ENCODE data around the gene EBPL. TPM values are rescaled to one million over a fixed set of nuclear protein-coding genes. Genes with fewer than 3 reads are reported as not detected.

The EBPL gene
- total RNA-seq, 1 donor from 2014 or later: 42.7 TPM

DNA sequence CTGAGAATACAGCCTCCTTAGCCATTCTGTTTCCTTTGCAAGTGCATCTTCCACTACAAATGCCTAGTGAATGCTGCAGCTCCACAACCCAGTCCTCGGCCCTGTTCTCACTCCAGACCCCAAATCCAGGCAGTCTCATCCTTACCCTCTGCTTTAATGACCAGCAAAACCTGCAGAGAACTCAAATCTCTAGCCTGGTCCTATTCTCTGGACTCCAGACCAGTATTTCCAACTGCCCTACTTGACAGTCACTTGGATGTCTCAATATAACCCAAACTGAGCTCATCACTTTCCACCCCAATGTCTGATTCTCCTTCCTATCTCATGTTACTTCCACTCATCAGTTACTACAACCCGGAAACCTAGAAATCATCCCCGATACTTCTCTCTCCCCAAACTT, 2.6 kb upstream of the EBPL start:
- Mint-ChIP-seq H3K27me3 (ENCODE audit: low read depth) (no peaks in the 10 kb centered on the region), H3K36me3 (ENCODE audit: low read depth) (peaks cover 14% of the 10 kb centered on the region), H3K4me3 (ENCODE audit: low read depth) (no peak overlapping the region), H3K4me1 (ENCODE audit: low read depth) (peaks cover 24% of the 10 kb centered on the region), H3K27ac (no peak overlapping the region), H3K9me3 (no peaks in the 10 kb centered on the region)
- DNase-seq (ENCODE audit: low spot score): no peak
- intact Hi-C loops (cut with micrococcal nuclease): no loop called here

DNA sequence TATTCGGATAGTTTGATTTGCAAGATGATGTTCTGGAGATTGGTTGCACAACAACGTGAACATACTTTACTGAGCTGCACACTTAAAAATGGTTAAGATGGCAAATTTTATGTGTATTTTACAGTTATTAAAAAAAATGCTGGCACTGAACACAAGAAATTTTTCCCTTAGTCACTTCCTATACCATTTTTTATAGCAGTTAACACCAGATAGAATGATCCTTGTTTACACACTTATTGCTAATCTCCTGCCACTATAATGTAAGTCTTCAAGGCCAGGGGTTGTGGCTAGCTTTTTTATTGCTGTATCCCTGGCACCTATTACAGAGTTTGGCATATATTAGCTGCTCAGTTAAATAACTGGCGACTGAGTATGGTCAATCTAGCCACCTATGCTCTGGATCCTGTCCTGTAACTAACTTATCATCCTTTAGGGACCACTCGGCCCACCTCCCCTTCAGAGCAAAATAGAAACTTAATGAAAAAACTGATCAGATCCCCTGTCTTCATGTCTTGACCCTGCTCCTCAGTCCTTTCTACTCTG, 2.0 kb upstream of the EBPL start:
- peaks cover 20% of the 10 kb centered on the region for H3K4me1 Mint-ChIP-seq (ENCODE audit: low read depth)
- intact Hi-C loops (cut with micrococcal nuclease): no loop called here
- H3K27ac Mint-ChIP-seq: no peak overlapping the region
- no peak for DNase-seq (ENCODE audit: low spot score)
- H3K36me3 Mint-ChIP-seq (ENCODE audit: low read depth): peaks cover 12% of the 10 kb centered on the region
- no peaks in the 10 kb centered on the region for H3K27me3 Mint-ChIP-seq (ENCODE audit: low read depth)
- H3K4me3 Mint-ChIP-seq (ENCODE audit: low read depth): no peak overlapping the region
- H3K9me3 Mint-ChIP-seq: no peaks in the 10 kb centered on the region

DNA sequence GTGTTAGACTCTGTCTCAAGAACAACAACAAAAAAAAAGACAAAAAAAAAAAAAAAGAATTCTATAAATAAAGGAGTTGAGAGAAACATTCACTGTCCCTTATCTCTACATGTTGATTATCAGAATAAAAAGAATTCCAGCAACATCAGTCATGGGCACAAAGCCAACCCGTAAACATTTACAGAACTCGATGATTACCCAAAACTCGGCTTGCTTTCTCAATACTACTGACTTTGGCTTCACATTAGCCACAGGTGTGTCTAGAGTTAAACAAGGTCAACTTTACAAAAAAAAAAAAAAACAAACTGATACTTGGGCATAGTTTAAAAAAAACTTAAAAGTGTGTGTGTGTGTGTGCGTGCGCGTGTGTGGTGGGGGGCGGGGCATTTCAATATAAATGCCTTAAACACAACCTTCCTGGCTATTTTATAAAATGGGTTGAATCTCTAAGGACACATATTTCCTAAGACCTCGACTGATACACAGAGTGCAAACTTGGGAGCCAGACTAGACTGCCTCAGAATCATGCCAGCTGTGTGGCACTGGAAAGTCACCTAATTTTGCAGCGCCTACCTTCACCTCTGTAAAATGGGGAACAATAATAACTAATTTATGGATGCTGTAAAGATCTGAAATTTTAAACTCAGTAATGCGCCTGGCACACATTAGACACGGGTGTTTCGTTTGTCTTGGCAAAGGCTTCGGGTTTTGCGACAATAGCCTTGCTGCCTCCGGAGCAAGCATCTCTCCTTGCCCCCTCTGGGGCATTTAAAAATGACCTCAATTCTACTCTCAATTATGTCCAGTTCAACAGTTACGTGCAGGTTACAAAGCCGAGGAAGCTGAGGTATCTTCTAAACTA, 922 bp downstream of the EBPL start:
- H3K27ac Mint-ChIP-seq: peak overlapping the region; percentile 63
- peaks cover 30% of the 10 kb centered on the region for H3K4me1 Mint-ChIP-seq (ENCODE audit: low read depth)
- H3K9me3 Mint-ChIP-seq: no peaks in the 10 kb centered on the region
- no peaks in the 10 kb centered on the region for H3K27me3 Mint-ChIP-seq (ENCODE audit: low read depth)
- H3K4me3 Mint-ChIP-seq (ENCODE audit: low read depth): peak overlapping the region; percentile 94
- intact Hi-C loops (cut with micrococcal nuclease): loop anchor here (2.0 kb wide), 1 partner anchor 102 kb away; the partner anchor contains the start of gene KPNA3
- DNase-seq (ENCODE audit: low spot score): no peak
- peaks cover 28% of the 10 kb centered on the region for H3K36me3 Mint-ChIP-seq (ENCODE audit: low read depth)

DNA sequence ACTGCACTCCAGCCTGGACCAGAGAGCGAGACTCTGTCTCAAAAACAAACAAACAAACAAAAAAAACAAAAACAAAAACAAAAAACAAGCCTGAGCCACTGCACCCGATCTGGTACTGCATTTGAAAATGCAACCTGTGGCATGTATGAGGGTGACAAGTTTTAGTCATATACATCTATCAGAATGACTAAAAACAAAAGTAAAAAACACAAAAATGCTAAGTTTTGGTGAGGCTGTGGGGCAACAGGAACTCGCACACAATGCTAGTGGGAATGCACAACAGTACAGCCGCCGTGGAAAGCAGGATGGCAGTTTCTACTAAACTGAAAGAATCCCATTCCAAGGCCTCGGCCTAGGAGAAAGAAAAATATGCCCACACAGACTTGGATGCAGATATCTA, 7.8 kb downstream of the EBPL start:
- H3K36me3 Mint-ChIP-seq (ENCODE audit: low read depth): peaks cover 28% of the 10 kb centered on the region
- no peaks in the 10 kb centered on the region for H3K9me3 Mint-ChIP-seq
- no peak overlapping the region for H3K27ac Mint-ChIP-seq
- no peaks in the 10 kb centered on the region for H3K27me3 Mint-ChIP-seq (ENCODE audit: low read depth)
- no peak overlapping the region for H3K4me3 Mint-ChIP-seq (ENCODE audit: low read depth)
- no peak for DNase-seq (ENCODE audit: low spot score)
- peaks cover 23% of the 10 kb centered on the region for H3K4me1 Mint-ChIP-seq (ENCODE audit: low read depth)
- intact Hi-C loops (cut with micrococcal nuclease): loop anchor here (10.0 kb wide), 1 partner anchor 239 kb away; the partner anchor contains the start of genes CAB39L and SETDB2

DNA sequence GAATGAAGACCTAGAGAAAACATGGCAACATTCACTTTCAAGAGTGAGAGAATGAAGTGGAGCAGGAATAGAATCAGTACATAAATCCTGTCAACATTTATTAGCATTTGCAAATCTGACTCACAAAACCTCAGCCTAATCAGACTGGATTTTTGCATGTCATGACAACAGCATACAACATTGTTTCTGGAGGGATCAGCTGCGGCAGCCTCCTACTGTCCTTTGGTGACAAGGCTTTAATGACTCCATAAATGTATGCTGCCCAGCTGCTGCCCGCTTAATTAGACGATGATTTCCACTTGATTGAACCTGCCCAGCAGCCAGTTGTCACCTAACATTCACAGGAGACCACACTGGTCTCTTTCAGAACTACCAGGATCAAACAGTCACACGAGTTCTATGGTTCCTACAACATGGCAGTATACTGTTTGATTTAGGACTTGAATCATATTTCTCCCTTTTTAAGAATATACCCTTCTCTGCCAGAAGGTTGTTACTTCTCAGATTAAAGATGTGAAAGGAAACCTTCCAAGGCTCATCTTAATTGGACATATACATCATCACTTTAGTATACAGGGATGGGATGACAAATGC, 9.3 kb downstream of the EBPL start:
- Mint-ChIP-seq H3K27me3 (ENCODE audit: low read depth) (no peaks in the 10 kb centered on the region), H3K4me3 (ENCODE audit: low read depth) (no peak overlapping the region), H3K36me3 (ENCODE audit: low read depth) (peaks cover 22% of the 10 kb centered on the region), H3K9me3 (no peaks in the 10 kb centered on the region), H3K27ac (no peak overlapping the region), H3K4me1 (ENCODE audit: low read depth) (peaks cover 14% of the 10 kb centered on the region)
- no peak for DNase-seq (ENCODE audit: low spot score)
- intact Hi-C loops (cut with micrococcal nuclease): loop anchor here (10.0 kb wide), 1 partner anchor 237 kb away; the partner anchor contains the start of genes CAB39L and SETDB2

DNA sequence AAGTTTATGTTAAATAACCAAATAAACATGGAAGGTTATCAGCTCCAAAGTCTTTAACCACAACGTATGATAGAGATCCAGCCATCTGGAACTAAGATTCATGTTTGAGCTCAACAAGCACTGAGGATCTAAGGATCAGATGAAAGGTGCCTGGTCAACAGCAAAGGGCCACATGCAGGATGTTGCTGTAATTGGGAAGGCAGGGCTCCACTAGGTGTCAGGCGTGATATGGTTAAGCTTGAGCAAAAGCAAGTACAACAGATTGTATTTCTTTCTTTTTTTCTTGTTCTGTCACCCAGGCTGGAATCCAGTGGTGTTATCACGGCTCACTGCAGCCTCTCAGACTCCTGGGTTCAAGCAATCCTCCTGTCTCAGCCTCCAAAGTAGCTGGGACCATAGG, 12.0 kb downstream of the EBPL start:
- Mint-ChIP-seq H3K4me1 (ENCODE audit: low read depth) (peaks cover 9% of the 10 kb centered on the region), H3K4me3 (ENCODE audit: low read depth) (no peak overlapping the region), H3K9me3 (no peaks in the 10 kb centered on the region), H3K27ac (no peak overlapping the region), H3K27me3 (ENCODE audit: low read depth) (no peaks in the 10 kb centered on the region), H3K36me3 (ENCODE audit: low read depth) (peaks cover 18% of the 10 kb centered on the region)
- no peak for DNase-seq (ENCODE audit: low spot score)
- intact Hi-C loops (cut with micrococcal nuclease): no loop called here

DNA sequence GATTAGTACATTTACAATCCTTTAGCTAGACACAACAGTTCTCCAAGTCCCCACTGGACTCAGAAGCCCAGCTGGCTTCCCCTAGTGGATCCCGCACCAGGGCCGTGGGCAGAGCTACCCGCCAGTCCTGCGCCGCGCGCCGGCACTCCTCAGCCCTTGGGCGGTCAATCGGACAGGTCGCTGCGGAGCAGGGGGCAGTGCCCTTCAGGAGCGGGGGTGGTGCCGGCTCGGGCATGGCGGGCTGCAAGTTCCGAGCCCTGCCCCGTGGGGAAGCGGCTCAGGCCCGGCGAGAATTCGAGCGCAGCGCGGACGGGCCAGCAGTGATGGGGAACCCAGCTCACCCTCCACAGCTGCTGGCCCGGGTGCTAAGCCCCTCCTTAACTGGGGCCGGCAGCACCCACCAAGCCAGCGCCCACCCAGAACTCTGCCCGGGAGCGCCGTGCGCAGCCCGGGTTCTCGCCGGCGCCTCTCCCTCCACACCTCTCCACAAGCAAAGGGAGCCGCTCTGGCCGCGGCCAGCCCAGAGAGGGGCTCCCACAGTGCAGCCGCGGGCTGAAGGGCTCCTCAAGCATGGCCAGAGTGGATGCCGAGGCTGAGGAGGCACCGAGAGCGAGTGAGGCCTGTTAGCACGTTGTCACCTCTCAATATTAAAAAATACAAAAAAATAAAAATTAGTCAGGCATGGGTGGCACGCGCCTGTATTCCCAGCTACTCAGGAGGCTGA, 12.9 kb downstream of the EBPL start:
- Mint-ChIP-seq H3K36me3 (ENCODE audit: low read depth) (peaks cover 19% of the 10 kb centered on the region), H3K27me3 (ENCODE audit: low read depth) (no peaks in the 10 kb centered on the region), H3K4me1 (ENCODE audit: low read depth) (peaks cover 3% of the 10 kb centered on the region), H3K9me3 (no peaks in the 10 kb centered on the region), H3K27ac (no peak overlapping the region), H3K4me3 (ENCODE audit: low read depth) (no peak overlapping the region)
- intact Hi-C loops (cut with micrococcal nuclease): no loop called here
- no peak for DNase-seq (ENCODE audit: low spot score)

DNA sequence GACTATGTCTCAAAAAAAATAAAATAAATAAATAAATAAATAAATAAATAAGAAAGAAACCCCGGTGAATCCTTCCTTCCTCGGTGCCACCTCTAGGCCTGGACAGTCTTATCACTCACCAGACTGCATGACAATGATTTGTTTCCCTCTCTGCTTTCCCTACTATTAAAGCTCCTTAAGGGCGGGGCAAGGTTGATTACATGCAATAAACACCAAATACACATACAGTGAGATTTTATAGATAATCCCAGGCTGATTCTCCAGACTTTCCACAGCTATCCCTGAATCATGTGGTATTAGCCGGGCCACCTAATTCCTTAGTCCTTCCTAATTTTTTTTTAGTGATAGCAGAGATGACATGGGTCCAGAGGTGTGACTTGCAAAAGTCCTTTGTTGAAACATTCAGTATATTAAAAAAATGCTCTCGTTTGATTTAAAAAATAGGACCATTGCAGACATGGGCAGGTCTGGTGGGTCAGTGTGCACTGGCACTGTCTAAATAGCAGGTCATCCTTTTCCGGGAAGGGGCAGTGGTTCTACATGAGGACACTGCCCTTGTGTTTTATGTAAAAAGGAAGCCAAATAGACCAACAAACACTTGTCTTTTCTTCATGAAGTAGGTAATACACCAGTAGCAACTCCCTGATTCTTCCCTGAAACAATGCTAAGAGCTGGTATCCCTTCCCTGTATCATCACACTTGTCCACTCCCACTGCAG, 14.5 kb downstream of the EBPL start:
- H3K27me3 Mint-ChIP-seq (ENCODE audit: low read depth): no peaks in the 10 kb centered on the region
- peaks cover 1% of the 10 kb centered on the region for H3K4me1 Mint-ChIP-seq (ENCODE audit: low read depth)
- H3K36me3 Mint-ChIP-seq (ENCODE audit: low read depth): peaks cover 22% of the 10 kb centered on the region
- no peak overlapping the region for H3K4me3 Mint-ChIP-seq (ENCODE audit: low read depth)
- H3K9me3 Mint-ChIP-seq: no peaks in the 10 kb centered on the region
- intact Hi-C loops (cut with micrococcal nuclease): no loop called here
- DNase-seq (ENCODE audit: low spot score): no peak
- no peak overlapping the region for H3K27ac Mint-ChIP-seq

DNA sequence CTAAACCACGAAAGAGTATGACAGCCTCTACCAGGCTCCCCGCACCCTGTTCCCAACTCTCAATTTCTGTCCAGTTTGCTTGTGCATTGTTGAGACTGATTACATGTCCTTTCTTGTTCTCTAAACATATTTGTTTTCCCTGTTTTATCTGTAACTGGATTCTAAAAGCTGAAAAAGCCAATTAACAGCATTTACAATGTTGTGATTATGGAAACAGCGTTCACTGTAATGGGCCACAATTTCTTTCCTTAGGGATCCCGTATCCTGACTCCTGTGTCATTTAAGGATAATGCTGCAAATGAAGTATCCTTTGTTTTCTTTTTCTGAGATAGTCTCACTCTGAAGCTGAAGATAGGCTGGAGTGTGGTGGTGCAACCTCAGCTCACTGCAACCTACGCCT, 20.5 kb downstream of the EBPL start:
- peaks cover 2% of the 10 kb centered on the region for H3K4me1 Mint-ChIP-seq (ENCODE audit: low read depth)
- no peak overlapping the region for H3K4me3 Mint-ChIP-seq (ENCODE audit: low read depth)
- H3K27ac Mint-ChIP-seq: no peak overlapping the region
- no peaks in the 10 kb centered on the region for H3K27me3 Mint-ChIP-seq (ENCODE audit: low read depth)
- DNase-seq (ENCODE audit: low spot score): no peak
- intact Hi-C loops (cut with micrococcal nuclease): no loop called here
- no peaks in the 10 kb centered on the region for H3K9me3 Mint-ChIP-seq
- H3K36me3 Mint-ChIP-seq (ENCODE audit: low read depth): peaks cover 38% of the 10 kb centered on the region

DNA sequence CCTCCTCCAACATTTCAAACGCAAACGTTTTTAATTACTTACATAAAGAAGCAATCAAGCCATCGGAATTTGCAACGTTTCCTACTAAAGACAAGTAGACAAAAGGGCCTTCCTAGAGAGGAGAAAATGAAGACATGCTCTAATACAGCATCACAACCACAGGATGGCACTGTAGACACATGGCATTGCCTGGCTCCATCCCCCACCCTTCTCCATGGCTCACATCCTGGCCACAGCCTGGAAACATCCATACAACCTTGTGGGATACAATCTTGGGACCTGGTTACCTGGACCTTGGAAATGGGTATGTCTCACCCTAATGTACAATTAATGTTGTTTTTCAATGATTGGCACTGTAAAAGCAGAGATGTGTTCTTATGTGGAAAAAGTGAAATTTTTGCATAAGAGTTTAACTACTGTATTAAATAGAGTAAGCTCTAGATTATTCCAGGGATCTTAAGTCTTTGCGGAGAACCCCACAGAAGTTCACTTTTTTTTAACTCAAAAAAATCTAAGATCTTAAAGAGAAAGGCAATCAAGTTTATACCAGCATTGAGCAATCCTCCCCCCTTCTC, 21.5 kb downstream of the EBPL start:
- DNase-seq (ENCODE audit: low spot score): no peak
- Mint-ChIP-seq H3K27me3 (ENCODE audit: low read depth) (no peaks in the 10 kb centered on the region), H3K9me3 (no peaks in the 10 kb centered on the region), H3K36me3 (ENCODE audit: low read depth) (peaks cover 34% of the 10 kb centered on the region), H3K4me1 (ENCODE audit: low read depth) (peaks cover 2% of the 10 kb centered on the region), H3K4me3 (ENCODE audit: low read depth) (no peak overlapping the region), H3K27ac (no peak overlapping the region)
- intact Hi-C loops (cut with micrococcal nuclease): loop anchor here (5.0 kb wide), 1 partner anchor 177 kb away; no protein-coding TSS in a partner anchor

DNA sequence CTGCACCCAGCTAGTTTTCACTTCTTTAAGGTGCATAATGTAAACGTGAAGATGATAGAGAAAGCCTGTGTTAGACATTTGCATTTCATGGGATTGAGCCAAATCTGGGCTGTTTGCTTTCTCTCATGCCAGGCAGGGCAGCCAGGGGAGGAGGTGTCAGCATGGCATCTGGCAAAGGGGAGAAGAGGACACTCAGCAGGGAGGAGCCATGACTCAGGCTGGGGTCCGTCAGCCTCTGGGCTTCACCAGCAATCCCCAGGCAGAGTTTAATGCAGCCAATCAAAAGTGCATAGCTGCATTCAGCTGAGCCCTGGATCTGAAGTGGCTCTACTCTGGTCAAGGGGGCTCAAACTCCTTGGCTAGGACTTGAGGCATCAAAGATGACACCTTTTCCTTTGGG, 23.5 kb downstream of the EBPL start:
- Mint-ChIP-seq H3K9me3 (no peaks in the 10 kb centered on the region), H3K27me3 (ENCODE audit: low read depth) (no peaks in the 10 kb centered on the region), H3K27ac (no peak overlapping the region), H3K36me3 (ENCODE audit: low read depth) (peaks cover 31% of the 10 kb centered on the region), H3K4me1 (ENCODE audit: low read depth) (peaks cover 2% of the 10 kb centered on the region), H3K4me3 (ENCODE audit: low read depth) (no peak overlapping the region)
- intact Hi-C loops (cut with micrococcal nuclease): loop anchor here (5.0 kb wide), 1 partner anchor 180 kb away; no protein-coding TSS in a partner anchor
- DNase-seq (ENCODE audit: low spot score): no peak

DNA sequence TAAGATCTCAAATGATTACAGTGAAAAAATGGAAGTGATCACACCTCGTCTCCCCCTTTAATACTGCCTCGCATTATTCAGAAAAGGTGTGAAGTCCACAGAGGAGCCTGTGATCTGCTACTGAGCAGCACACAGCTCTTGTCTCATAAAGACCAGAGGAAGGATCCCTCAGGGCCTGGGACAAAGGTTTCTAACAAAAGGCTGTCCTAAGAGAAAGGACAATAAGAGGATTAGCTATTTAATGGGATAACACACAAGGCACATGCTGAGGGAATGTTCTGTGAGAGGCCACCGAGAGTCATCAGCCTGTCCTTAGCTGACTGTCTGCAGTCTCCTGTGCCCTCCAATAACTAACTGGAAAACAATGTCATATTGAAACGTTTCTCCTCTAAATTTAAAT, 26.7 kb downstream of the EBPL start:
- Mint-ChIP-seq H3K4me1 (ENCODE audit: low read depth) (peaks cover under 1% of the 10 kb centered on the region), H3K27ac (no peak overlapping the region), H3K36me3 (ENCODE audit: low read depth) (peaks cover 41% of the 10 kb centered on the region), H3K4me3 (ENCODE audit: low read depth) (no peak overlapping the region), H3K9me3 (no peaks in the 10 kb centered on the region), H3K27me3 (ENCODE audit: low read depth) (no peaks in the 10 kb centered on the region)
- intact Hi-C loops (cut with micrococcal nuclease): loop anchor here (5.0 kb wide), 1 partner anchor 183 kb away; no protein-coding TSS in a partner anchor
- DNase-seq (ENCODE audit: low spot score): no peak
